GM18499 (cell line): ENCODE measurements around the gene CXCL1.

Experiments
- ATAC-seq: cut with Tn5 transposase; IDR thresholded peaks from one replicate; pipeline ENCODE4 v1.9.1; 2021; ENCODE audit warnings: moderate number of reproducible peaks; ENCODE audit not compliant: insufficient read depth, unreplicated experiment

CXCL1 gene

DNA sequence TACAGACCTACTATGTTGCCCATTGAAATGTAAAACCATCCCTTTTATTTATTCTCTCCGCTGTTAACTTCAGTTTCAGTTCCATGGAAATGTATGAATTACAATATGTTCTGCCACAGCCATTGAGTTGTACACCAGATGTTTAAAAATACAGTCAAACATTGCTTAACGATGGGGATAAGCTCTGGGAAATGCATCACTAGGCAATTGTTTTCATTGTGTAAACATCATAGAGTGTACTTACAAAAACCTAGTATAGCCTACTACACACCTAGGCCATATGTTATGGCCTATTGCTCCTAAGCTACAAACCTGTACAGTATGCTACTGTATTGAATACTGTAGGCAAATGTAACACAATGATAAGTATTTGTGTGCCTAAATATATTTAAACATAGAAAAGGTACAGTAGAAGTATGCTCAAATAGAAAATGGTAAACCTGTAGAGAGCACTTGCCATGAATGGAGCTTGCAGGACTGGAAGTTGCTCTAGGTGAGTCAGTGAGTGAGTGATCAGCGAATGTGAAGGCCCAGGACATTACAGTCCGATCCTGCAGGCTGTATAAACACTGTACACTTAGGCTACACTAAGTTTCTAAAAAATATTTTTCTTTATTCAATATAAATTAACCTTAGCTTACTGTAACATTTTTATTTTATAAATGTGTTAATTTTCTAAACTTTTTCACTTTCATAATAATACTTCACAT is 18.8 kb upstream of the CXCL1 start:
- ATAC-seq: no peak

DNA sequence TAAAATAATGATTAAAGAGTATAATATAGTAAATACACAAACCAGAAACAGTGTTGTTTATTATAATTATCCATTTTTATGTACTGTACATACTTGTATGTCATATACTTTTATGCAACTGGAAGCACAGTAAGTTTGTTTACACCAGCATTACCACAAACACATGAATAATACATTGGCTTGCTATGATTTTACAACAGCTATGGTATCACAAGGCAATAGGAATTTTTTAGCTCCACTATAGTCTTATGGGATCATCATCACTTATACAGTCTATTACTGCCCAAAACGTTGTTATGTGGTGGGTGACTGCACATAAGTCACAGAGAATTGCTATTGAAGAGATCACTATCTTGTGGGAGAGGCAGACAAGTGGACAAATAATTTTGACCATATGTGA is 17.9 kb upstream of the CXCL1 start:
- no peak for ATAC-seq

DNA sequence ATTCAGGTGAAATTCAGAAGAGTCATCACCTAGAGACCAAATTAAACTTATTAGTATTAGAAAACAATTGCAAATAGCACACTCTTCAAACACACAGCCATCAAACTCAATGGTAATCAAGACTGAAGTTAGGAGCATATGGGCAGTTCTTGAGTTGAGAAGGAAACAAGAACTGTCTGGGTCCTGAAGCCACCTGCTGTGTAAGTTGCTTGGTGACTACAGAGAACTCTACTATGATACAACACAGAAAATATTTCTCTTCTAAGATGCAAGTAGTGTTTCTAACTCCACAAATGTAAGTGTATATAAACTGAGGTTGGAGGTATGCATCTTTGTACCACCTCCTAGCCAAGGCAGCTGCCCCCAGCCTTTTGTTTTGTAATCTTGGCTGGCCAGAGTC is 16.4 kb upstream of the CXCL1 start:
- no peak for ATAC-seq

DNA sequence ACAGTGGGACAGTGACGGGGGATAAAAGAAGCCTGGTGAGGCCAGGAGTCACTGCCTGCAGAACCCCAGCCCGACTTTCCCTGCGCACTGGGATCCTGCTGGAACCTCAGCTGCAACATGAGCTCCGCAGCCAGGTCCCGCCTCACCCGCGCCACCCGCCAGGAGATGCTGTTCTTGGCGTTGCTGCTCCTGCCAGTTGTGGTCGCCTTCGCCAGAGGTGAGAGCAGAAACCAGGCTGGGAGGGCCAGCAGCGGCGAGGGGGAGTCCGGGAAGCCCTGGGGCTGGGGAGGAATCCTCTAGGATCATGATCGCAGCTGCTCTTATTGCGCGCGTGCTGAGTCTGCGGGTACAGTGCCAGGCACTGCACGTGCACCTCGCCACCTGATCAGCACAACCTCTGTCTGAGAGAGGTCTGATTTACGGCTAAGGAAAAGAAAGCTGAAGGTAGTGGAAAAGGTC is 15.9 kb upstream of the CXCL1 start, which contains the start of gene PF4V1:
Gene PF4V1 (plus strand): TSS at position 51 of the 459 bp plus-strand sequence. CDS start 67 bp downstream, at position 118.
- ATAC-seq: no peak

DNA sequence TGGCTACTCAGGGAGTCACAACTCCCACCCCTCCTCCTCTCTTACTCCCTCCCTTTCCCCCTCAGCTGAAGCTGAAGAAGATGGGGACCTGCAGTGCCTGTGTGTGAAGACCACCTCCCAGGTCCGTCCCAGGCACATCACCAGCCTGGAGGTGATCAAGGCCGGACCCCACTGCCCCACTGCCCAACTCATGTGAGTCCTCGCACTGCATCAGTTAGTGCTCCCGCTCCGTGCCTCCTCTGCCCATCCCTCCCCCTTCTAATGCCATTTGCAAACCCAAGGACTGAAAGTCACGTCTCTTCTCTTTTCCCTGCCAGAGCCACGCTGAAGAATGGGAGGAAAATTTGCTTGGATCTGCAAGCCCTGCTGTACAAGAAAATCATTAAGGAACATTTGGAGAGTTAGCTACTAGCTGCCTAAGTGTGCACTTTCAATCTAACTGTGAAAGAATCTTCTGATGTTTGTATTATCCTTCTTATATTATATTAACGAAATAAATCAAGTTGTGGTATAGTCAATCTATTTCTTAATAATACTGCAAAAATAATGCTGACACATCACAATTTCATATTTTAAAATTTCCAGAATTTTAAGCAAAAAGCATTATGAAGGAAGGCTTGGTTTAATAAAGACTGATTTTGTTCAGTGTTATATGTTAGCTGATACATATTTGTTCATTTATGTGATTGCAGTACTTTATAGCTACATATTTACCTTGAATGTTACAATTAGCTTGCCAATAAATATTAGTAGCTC is 15.3 kb upstream of the CXCL1 start:
- ATAC-seq: no peak

DNA sequence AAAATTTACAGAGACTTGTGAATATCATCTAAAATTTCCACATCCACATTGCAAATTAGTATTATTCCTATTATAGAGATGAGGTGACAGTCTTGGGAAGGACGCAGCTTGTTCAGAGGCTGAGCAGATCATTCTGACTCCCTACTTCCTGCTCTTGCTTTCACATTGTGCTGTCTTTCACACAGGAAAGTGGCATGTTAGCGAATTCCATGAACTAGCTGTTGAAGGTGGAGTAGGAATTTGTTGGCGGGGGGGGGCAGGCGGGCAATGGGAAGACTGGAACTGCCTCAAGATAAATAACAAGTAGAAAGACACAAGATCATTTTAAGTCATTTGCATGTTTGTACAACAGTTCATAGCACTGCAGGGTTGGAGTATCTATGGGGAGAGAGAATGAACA is 13.8 kb upstream of the CXCL1 start:
- ATAC-seq: no peak

DNA sequence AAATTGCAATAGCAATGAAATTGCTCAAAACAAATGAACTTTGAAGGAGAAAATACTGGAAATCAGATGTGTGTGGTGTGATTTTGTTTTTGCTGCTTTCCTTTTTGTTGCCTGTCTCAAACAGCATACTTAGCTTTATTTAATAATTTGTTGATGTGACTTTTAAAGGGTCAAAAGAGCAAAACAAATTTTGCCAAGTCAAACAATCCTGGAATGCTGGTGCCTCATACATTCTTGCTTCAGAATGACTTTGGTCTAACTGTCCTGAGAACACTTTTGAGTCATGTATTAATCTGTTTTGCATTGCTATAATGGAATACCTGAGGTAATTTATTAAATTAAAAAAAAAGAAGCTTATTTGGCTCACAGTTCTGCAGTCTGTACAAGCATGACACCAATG is 12.7 kb upstream of the CXCL1 start:
- ATAC-seq: no peak

DNA sequence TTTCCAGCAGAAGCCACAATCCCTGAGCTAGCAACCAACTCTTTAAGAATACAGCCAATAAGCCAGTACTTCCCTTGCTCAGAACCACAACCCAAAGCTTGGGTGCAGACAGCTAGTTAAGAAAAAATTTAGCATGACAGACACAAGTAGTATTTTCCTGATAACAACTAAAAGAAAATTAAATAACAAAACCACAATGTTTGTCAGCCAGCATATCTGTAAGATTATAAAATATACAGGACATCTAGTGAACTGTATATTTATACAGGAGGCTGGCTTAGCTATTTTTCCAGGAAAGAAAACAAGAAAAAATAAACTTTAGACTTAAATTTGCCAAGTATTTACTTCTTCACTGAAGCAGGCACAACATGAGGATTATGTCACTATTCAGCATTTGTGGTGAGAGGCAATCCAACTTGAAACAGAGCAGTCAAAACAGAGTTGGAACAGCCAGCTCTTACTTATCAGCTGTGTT is 9.5 kb upstream of the CXCL1 start:
- ATAC-seq: no peak

DNA sequence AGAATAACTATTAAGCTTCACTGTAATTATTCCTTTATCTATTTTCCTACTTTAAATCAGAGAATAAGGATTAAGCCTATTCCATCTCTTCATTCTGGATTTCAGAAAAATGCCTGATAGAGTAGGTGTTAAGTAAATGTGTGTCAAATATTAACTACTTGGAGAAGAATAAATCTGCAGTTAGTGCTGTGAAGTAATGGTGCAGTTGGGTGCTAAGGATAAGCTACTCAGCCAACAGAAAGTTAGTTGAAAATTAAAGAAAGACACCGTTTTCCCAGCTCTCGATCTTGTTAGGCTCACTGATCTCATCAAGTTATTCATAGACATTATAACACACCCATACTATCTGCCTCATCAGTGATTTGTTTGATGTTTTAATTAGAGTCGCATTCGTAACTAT is 9.0 kb upstream of the CXCL1 start:
- ATAC-seq: no peak

DNA sequence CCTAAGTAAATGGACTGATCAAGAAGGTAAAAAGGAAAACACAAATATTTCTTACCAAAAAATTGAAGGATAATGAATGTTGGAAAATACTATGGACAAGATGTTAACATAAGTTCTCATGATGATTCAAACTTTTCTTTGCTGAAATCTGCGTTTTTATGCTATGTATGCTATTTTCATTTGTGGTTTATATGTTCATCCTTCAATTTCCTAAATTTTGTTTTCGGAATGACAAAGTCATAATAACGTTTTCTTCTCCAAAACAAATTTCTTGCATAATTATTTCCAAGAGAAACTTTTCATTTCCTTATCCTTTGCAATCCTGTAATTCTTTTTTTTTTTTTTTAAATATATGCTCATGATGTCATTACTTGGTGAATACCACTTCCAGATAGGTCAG is 8.3 kb upstream of the CXCL1 start:
- ATAC-seq: no peak

DNA sequence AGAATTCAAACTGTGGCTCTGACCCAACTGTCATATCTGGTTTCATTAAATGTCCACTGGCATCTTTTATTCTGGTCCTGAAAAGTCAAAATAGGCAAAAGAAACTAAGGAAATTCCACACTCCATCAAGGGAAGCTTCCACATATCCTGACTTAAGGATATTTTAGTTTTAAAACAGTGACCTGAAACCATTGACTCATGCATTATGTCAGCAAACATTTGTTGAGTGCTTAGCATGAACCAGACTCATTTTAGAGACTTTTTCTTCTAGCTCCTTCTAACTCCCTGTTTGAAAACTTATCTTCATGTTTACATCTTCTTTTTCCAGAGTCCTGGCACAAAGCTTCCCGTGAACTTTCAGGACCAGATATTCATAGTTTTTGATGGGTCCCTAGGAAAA is 6.9 kb upstream of the CXCL1 start:
- no peak for ATAC-seq

DNA sequence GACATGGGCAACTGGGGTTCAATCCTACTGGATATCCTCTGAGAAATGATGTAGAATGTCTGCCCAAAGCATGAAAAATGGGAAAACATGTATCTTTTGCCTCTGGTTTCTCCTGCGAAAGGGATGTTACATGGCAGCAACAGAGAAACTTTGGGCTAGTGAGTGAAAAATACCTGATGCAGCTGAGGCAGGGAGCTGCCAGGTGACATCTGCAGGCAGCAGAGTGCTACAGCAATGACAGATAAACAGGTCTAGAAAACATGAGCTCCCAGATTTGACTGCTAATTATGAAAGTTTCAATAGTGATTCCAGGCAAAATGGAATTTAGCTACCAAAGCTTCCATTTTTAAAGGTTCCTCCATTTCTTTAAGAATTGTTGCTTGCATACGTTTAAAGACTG is 4.8 kb upstream of the CXCL1 start:
- no peak for ATAC-seq

DNA sequence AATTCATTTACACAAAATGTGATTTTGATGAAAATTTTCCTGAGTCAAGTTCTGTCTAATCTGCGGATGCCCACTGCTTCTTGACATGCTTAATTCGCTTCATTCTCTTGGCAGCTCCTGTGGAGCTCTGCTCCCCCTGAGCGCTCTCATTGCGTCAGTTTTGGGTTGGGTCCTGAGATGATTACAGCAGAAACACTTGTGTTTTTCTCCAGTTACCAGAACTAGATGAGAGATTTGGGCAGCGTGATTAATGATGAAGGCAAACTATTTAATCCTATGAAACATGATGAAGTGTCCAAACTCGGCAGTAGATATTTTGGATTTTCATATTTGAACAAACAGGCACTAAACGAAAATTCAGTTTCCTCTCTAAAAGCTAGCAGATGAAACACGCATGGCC is 4.2 kb upstream of the CXCL1 start:
- ATAC-seq: no peak

DNA sequence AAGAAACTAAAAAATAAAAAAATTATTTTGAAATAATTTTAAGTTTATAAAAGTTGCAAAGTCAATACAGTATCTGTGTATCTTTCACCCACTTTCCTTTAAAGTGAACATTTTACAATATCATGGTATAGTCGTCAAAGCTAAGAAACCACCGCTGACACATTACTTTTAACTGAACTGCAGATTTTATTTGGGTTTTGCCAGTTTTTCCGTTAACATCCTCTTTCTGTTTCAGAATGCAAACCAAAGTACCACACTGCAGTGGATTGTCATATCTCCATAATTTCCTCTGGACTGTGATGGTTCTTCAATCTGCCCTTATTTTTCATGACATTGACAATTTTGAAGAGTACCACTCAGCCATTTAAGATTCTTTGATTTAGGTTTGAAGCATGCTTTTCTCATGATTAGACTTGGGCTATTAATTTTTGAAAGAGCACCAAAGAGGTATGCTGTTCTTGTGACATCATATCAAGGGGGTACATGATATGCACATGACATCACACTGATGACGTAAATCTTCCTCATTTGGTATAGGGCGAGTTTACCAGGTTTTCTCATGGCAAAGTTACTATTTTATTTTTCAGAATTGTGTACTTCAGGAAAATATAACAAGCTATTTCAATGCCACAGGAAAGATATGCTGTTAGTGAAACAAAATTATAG is 3.6 kb upstream of the CXCL1 start:
- no peak for ATAC-seq

DNA sequence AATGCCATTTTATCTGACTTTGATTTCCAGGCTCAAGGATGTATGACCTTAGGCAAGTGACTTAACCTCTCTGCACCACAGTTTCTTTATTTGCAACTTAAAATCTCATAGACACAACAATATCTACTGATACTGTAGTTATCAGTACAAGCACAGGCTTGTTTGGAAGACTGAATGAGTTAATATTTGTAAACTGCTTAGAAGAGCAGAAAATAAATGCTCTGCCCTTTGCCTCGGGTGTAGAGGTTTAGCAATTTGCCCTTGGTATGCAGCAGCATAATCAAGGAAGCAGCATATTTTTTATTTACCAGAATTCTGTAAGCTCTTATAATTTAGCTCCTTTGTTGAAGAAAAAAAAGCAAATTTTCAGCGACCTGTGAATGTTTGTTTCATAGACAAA is 2.9 kb upstream of the CXCL1 start:
- no peak for ATAC-seq

DNA sequence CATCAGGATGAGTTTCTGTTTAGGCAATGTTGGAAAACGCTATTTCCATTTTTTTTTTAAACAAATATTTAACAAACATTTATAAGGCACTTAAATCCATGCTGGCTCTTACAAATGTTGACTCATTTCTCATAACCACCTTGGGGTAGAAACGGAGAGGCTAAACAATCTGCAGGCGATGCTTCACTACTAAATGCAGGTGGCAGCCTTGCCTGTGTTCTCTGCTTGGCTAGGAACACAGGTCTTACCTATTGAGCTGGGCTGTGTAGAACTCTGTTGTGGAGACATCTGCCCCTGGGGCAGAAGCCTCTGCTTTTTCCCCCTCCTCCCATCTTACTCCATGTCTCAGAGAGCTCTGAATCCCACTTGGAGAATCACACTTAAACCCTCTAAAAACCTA is 1.4 kb upstream of the CXCL1 start:
- ATAC-seq: no peak

DNA sequence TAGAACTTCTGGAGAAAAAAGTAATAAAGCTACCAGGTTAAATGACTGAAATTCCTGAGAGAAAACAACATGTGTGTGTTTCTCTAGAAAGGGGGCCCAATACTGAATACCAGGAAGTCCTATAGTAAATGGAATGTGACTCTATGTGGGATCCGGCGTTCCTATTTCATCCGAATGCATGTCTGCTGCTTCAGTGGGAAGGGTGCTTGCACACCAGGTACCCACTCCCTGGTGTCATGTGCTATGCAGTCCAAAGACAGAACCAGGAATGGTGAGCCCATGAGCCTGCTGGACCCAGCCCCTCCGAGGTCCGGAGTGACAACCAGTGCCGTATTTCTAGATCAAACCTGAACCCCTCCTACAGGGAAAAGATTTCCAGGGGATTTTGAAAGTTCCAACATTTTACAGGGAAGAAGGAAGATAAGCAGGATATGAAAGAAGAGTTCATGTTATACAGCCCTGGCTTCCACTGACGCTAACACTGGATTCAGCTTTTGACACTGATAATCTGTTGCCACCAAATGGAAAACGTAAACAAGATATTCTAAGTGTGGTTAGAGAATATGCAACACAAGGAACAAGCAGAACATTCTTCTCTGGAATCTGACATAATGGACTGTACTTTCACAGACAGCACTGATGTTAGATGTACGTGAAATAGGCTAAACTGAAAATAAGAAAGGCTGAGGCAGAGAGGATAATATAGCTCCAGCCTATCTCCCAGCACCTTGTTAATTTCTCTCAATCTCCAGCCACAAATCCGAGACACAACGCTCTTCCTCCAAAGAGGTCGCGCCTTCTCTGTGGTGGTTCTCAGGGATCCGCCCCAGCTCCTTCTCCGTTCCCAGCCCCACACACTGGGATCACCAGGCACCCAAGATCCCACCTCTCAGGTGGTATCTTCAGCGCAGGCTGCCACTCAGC is 725 bp upstream of the CXCL1 start:
- no peak for ATAC-seq

DNA sequence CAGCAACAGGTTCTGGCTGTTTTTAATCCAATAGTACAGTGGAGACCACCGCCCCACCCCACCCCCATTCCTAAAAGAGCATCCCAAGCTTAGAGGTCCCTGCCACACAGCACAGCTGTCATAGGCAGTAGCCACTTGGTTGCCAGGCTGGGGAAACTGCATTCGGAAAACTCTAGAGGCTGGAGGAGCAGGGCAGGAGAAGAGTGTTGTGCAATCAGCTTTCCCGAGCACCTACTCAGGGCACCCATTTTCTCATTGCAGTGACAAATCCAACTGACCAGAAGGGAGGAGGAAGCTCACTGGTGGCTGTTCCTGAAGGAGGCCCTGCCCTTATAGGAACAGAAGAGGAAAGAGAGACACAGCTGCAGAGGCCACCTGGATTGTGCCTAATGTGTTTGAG is 1.1 kb downstream of the CXCL1 start:
- ATAC-seq: no peak

DNA sequence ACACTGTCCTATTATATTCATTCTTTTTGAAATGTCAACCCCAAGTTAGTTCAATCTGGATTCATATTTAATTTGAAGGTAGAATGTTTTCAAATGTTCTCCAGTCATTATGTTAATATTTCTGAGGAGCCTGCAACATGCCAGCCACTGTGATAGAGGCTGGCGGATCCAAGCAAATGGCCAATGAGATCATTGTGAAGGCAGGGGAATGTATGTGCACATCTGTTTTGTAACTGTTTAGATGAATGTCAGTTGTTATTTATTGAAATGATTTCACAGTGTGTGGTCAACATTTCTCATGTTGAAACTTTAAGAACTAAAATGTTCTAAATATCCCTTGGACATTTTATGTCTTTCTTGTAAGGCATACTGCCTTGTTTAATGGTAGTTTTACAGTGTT is 1.6 kb downstream of the CXCL1 start:
- no peak for ATAC-seq
